Neural cell (in vitro differentiated cells): ENCODE measurements around the gene RELT. TPM values are rescaled to one million over a fixed set of nuclear protein-coding genes. Genes with fewer than 3 reads are reported as not detected.

Source experiments
- H2AFZ ChIP-seq: fragments of 200-600, 300-800 bp; sonication (generic), shearing (Covaris generic); 2 replicates; pipeline ENCODE4 v1.6.0; 2014; ENCODE audit warnings: low read depth, mild to moderate bottlenecking, antibody characterized with exemption, low read length, moderate library complexity
- H3F3A ChIP-seq: fragments of 200-600 bp; shearing (Covaris generic); 2 replicates; pipeline ENCODE4 v1.6.1; 2016; ENCODE audit warnings: mild to moderate bottlenecking, moderate library complexity, mixed read lengths, antibody characterized with exemption, low read length; ENCODE audit not compliant: insufficient read depth, poor library complexity, severe bottlenecking
- H3K27ac ChIP-seq: fragments of 200-600, 300-800 bp; sonication (generic), shearing (Covaris generic); 2 replicates; pipeline ENCODE4 v1.5.1; 2014; ENCODE audit warnings: mild to moderate bottlenecking, low read length, moderate library complexity
- H3K27me3 ChIP-seq: fragments of 300-800, 200-600 bp; sonication (generic), shearing (Covaris generic); 2 replicates; pipeline ENCODE4 v1.6.0; 2014; ENCODE audit warnings: mild to moderate bottlenecking, low read depth, low read length, moderate library complexity; ENCODE audit not compliant: insufficient read depth
- H3K36me3 ChIP-seq: fragments of 300-800, 200-600 bp; sonication (generic), shearing (Covaris generic); 2 replicates; pipeline ENCODE4 v1.5.1; 2014; ENCODE audit warnings: mild to moderate bottlenecking, antibody characterized with exemption, low read length, moderate library complexity; ENCODE audit not compliant: insufficient read depth
- H3K4me2 ChIP-seq: fragments of 300-800, 200-600 bp; sonication (generic), shearing (Covaris generic); 2 replicates; pipeline ENCODE4 v1.6.0; 2014; ENCODE audit warnings: mild to moderate bottlenecking, low read length
- H3K4me3 ChIP-seq: fragments of 300-800, 200-600 bp; sonication (generic), shearing (Covaris generic); 2 replicates; pipeline ENCODE4 v1.5.1; 2014; ENCODE audit warnings: mild to moderate bottlenecking, low read length, moderate library complexity
- H3K79me2 ChIP-seq: fragments of 200-600 bp; shearing (Covaris generic); replicated peaks from 2 replicates; pipeline ENCODE4 v1.6.0; 2014; ENCODE audit warnings: mild to moderate bottlenecking, low read length, moderate library complexity; ENCODE audit not compliant: insufficient read depth
- H3K9ac ChIP-seq: fragments of 300-800, 200-600 bp; sonication (generic), shearing (Covaris generic); 2 replicates; pipeline ENCODE4 v1.6.1; 2016; ENCODE audit warnings: mild to moderate bottlenecking, low read length, mixed read lengths
- H3K9me2 ChIP-seq: fragments of 200-600 bp; shearing (Covaris generic); 2 replicates; pipeline ENCODE4 v1.6.1; 2016; ENCODE audit warnings: mild to moderate bottlenecking, low read length, mixed read lengths; ENCODE audit not compliant: insufficient read depth
- H3K9me3 ChIP-seq: fragments of 200-600, 300-800 bp; sonication (generic), shearing (Covaris generic); 2 replicates; pipeline ENCODE4 v1.6.1; 2016; ENCODE audit warnings: mild to moderate bottlenecking, mixed run types, low read length, moderate library complexity, mixed read lengths
- H4K20me1 ChIP-seq: fragments of 200-600 bp; shearing (Covaris generic); 2 replicates; pipeline ENCODE4 v1.6.1; 2016; ENCODE audit warnings: mild to moderate bottlenecking, mixed run types; ENCODE audit not compliant: insufficient read depth
- CTCF ChIP-seq: fragments of 450-650 bp; IDR thresholded peaks from 2 replicates; pipeline ENCODE4 v1.5.1; 2014; ENCODE audit warnings: antibody characterized with exemption, mild to moderate bottlenecking, moderate library complexity; ENCODE audit not compliant: poor library complexity, severe bottlenecking
- EP300 ChIP-seq: fragments of 450-650 bp; conservative IDR thresholded peaks from 2 replicates; pipeline ENCODE4 v1.6.1; 2014; ENCODE audit warnings: antibody characterized with exemption, mild to moderate bottlenecking, moderate library complexity; ENCODE audit not compliant: poor library complexity, severe bottlenecking
- EZH2 ChIP-seq: fragments of 200-600, 300-800 bp; shearing (Covaris generic), sonication (generic); IDR thresholded peaks from 2 replicates; pipeline ENCODE4 v1.6.1; 2014; ENCODE audit warnings: antibody characterized with exemption, low read length, borderline replicate concordance, mild to moderate bottlenecking; ENCODE audit not compliant: insufficient read depth, poor library complexity, severe bottlenecking
- MXI1 ChIP-seq: fragments of 450-650 bp; conservative IDR thresholded peaks from 2 replicates; pipeline ENCODE4 v1.6.1; 2014; ENCODE audit warnings: antibody characterized with exemption, mild to moderate bottlenecking; ENCODE audit not compliant: poor library complexity, severe bottlenecking
- POLR2AphosphoS5 ChIP-seq: IDR thresholded peaks from 2 replicates; pipeline ENCODE4 v1.6.1; 2012
- RAD21 ChIP-seq: fragments of 450-650 bp; conservative IDR thresholded peaks from 2 replicates; pipeline ENCODE4 v1.6.1; 2014; ENCODE audit warnings: antibody characterized with exemption, mild to moderate bottlenecking, moderate library complexity
- REST ChIP-seq: IDR thresholded peaks from 2 replicates; pipeline ENCODE4 v1.6.1; 2012; ENCODE audit warnings: borderline replicate concordance
- SMC3 ChIP-seq: fragments of 450-650 bp; conservative IDR thresholded peaks from 2 replicates; pipeline ENCODE4 v1.6.1; 2014; ENCODE audit warnings: antibody characterized with exemption, mild to moderate bottlenecking, moderate library complexity; ENCODE audit not compliant: poor library complexity
- TAF1 ChIP-seq: IDR thresholded peaks from 2 replicates; pipeline ENCODE4 v1.6.1; 2012; ENCODE audit warnings: low read depth
- polyA plus RNA-seq: library from polyadenylated mRNA; depleted of rRNA; stranded (reverse); fragments of >200 nt; gene quantifications from 2 replicates; pipeline ENCODE4 v1.2.3, GENCODE V29; 2014

Gene RELT
- polyA plus RNA-seq, 1 donor from 2014 or later, result 12.4 TPM

GRCh38 chr11:73366265-73366610 is 10.0 kb upstream of the RELT start:
- H3K27ac ChIP-seq, result no peak overlapping the region
- no peaks in the 10 kb centered on the region for H3K36me3 ChIP-seq
- no peaks in the 10 kb centered on the region for H3K9me2 ChIP-seq

GRCh38 chr11:73366953-73367352 is 9.2 kb upstream of the RELT start:
- H3K9me3 ChIP-seq, result no peaks in the 10 kb centered on the region
- H3K27ac ChIP-seq, result no peak overlapping the region
- no peak overlapping the region for H2AFZ ChIP-seq
- no peaks in the 10 kb centered on the region for H4K20me1 ChIP-seq
- no peak overlapping the region for H3K4me2 ChIP-seq
- H3F3A ChIP-seq, result no peaks in the 10 kb centered on the region
- no peaks in the 10 kb centered on the region for H3K79me2 ChIP-seq
- no peak overlapping the region for H3K9ac ChIP-seq
- H3K9me2 ChIP-seq, result no peaks in the 10 kb centered on the region
- no peak overlapping the region for H3K4me3 ChIP-seq
- no peaks in the 10 kb centered on the region for H3K27me3 ChIP-seq
- H3K36me3 ChIP-seq, result no peaks in the 10 kb centered on the region
- TF ChIP-seq CTCF, result no peak
- TF ChIP-seq EP300, result no peak
- no peak for TF ChIP-seq TAF1
- TF ChIP-seq MXI1, result no peak
- TF ChIP-seq REST, result no peak
- TF ChIP-seq SMC3, result no peak
- no peak for TF ChIP-seq POLR2AphosphoS5

More at GRCh38 chr11:73366265-73366610, 10.0 kb upstream of the RELT start:
- no peaks in the 10 kb centered on the region for H3F3A ChIP-seq
- no peaks in the 10 kb centered on the region for H3K79me2 ChIP-seq
- no peak overlapping the region for H3K9ac ChIP-seq
- H3K27me3 ChIP-seq, result no peaks in the 10 kb centered on the region
- no peaks in the 10 kb centered on the region for H3K9me3 ChIP-seq
- no peak overlapping the region for H3K4me3 ChIP-seq
- no peak overlapping the region for H2AFZ ChIP-seq
- TF ChIP-seq POLR2AphosphoS5, result no peak
- no peak for TF ChIP-seq REST
- TF ChIP-seq EZH2, result no peak
- no peak for TF ChIP-seq MXI1
- no peak for TF ChIP-seq EP300
- no peak for TF ChIP-seq CTCF
- TF ChIP-seq TAF1, result no peak
- TF ChIP-seq SMC3, result no peak
- no peak for TF ChIP-seq RAD21
- H3K4me2 ChIP-seq, result no peak overlapping the region
- H4K20me1 ChIP-seq, result no peaks in the 10 kb centered on the region
